H1 (cell line): ENCODE results near the gene YY1AP1.

Experiments used
- CEBPB ChIP-seq: IDR thresholded peaks from 2 replicates; pipeline ENCODE4 v1.6.1; 2012; ENCODE audit warnings: low read depth, low read length
- EZH2 ChIP-seq: fragments of 200-600 bp; sonication (generic); IDR thresholded peaks from 2 replicates; pipeline ENCODE4 v1.7.1; 2012; ENCODE audit warnings: low read depth, mild to moderate bottlenecking, moderate library complexity, low read length, inconsistent platforms; ENCODE audit not compliant: severe bottlenecking
- MAFK ChIP-seq: IDR thresholded peaks from 2 replicates; pipeline ENCODE4 v1.6.1; 2012; ENCODE audit warnings: low read depth, mild to moderate bottlenecking, improper control_type of control experiment, low read length
- POLR2AphosphoS5 ChIP-seq: IDR thresholded peaks from 2 replicates; pipeline ENCODE4 v1.6.1; 2011; ENCODE audit warnings: low read depth, low read length
- SAP30 ChIP-seq: fragments of 300-600 bp; sonication (generic); IDR thresholded peaks from 2 replicates; pipeline ENCODE4 v1.7.1; 2012; ENCODE audit warnings: low read length, moderate library complexity, mild to moderate bottlenecking, inconsistent platforms; ENCODE audit not compliant: insufficient read depth, insufficient replicate concordance
- ZNF274 ChIP-seq: IDR thresholded peaks from 2 replicates; pipeline ENCODE4 v1.7.0; 2012; ENCODE audit warnings: low read length, borderline replicate concordance; ENCODE audit errors: extremely low read depth
- TF ChIP-seq, protein P1 (sequence below), 3 experiments: IDR thresholded peaks; 1 replicate in 2 of 3; 2 replicates in 1 of 3; pipeline versions ENCODE4 v1.5.1 to v1.6.1; 2011; ENCODE audit warnings: low read length in 3 of 3, mild to moderate bottlenecking in 3 of 3, inconsistent platforms in 2 of 3, low read depth in 1 of 3, moderate library complexity in 1 of 3; ENCODE audit not compliant: insufficient read depth in 1 of 3; ENCODE audit errors: control extremely low read depth in 1 of 3

DNA sequence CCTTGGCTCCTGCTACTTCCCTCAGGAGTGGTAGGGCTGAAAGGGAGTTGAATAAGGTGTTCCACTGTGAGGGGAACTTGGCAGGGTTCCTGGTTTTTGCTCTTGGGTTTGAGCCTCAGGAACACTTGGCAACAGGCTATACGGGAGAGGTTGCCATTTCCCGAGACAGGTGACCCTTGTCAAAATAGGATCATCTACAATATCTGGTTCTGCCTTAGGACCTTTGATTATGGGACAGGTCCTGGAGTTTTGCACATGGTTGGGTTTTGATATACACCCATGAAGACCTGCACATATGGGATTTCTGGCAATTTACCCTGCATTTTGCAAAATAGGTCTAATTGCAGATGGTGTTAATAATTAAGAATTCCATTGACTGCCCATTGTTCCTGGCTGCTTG, 31.1 kb downstream of the YY1AP1 start:
- TF ChIP-seq EZH2 (no peak), POLR2AphosphoS5 (no peak), CEBPB (no peak), SAP30 (no peak), MAFK (no peak), ZNF274 (no peak)
- TF ChIP-seq, protein P1, sequence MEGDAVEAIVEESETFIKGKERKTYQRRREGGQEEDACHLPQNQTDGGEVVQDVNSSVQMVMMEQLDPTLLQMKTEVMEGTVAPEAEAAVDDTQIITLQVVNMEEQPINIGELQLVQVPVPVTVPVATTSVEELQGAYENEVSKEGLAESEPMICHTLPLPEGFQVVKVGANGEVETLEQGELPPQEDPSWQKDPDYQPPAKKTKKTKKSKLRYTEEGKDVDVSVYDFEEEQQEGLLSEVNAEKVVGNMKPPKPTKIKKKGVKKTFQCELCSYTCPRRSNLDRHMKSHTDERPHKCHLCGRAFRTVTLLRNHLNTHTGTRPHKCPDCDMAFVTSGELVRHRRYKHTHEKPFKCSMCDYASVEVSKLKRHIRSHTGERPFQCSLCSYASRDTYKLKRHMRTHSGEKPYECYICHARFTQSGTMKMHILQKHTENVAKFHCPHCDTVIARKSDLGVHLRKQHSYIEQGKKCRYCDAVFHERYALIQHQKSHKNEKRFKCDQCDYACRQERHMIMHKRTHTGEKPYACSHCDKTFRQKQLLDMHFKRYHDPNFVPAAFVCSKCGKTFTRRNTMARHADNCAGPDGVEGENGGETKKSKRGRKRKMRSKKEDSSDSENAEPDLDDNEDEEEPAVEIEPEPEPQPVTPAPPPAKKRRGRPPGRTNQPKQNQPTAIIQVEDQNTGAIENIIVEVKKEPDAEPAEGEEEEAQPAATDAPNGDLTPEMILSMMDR (IDR thresholded peaks at IDR 0.05; ENCODE audit: control extremely low read depth in 1 of 3, insufficient read depth in 1 of 3, low read depth in 1 of 3, low read length in 3 of 3) = no peak
